Neural progenitor cell (in vitro differentiated cells): ENCODE measurements around the gene SLC4A5.

Experiments
- EZH2 ChIP-seq: fragments of 200-600 bp; sonication (generic); IDR thresholded peaks from 2 replicates; pipeline ENCODE4 v1.6.1; 2017; ENCODE audit warnings: antibody characterized with exemption, mild to moderate bottlenecking, moderate library complexity
- EZH2phosphoT487 ChIP-seq: fragments of 200-600 bp; sonication (generic); IDR thresholded peaks from 2 replicates; pipeline ENCODE4 v1.6.1; 2017; ENCODE audit warnings: antibody characterized with exemption
- TF ChIP-seq, protein P1 (sequence below): fragments of 200-600 bp; sonication (generic); IDR thresholded peaks from 2 replicates; pipeline ENCODE4 v1.5.1; 2017; ENCODE audit warnings: antibody characterized with exemption, mild to moderate bottlenecking

DNA sequence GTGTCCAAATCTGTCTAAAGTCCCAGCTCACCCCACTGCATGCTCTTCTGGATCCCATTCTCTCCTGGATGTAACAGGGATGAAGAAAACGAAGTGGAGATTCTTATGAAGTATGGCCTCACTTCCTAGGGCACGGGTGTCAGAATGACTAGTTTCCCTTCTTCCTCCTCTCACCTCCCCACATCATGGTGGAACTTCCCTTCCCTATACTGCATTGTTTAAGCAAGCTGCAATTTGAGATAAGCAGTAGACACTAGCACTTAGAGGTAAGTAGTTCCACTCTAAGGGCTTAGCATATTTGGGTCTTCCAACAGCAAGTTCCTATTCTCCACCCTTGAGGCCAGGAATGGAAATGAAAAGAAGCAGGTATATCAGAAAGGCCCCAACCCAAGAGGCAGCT lies 29.7 kb downstream of the SLC4A5 start:
- TF ChIP-seq, protein P1, sequence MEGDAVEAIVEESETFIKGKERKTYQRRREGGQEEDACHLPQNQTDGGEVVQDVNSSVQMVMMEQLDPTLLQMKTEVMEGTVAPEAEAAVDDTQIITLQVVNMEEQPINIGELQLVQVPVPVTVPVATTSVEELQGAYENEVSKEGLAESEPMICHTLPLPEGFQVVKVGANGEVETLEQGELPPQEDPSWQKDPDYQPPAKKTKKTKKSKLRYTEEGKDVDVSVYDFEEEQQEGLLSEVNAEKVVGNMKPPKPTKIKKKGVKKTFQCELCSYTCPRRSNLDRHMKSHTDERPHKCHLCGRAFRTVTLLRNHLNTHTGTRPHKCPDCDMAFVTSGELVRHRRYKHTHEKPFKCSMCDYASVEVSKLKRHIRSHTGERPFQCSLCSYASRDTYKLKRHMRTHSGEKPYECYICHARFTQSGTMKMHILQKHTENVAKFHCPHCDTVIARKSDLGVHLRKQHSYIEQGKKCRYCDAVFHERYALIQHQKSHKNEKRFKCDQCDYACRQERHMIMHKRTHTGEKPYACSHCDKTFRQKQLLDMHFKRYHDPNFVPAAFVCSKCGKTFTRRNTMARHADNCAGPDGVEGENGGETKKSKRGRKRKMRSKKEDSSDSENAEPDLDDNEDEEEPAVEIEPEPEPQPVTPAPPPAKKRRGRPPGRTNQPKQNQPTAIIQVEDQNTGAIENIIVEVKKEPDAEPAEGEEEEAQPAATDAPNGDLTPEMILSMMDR: no peak
- no peak for TF ChIP-seq EZH2phosphoT487
- TF ChIP-seq EZH2: no peak
